ENCODE data around the gene CASQ1.

The CASQ1 gene

GRCh38 chr1:160162931-160163330 lies 27.4 kb upstream of the CASQ1 start:
- no peak overlapping the region for H3K27ac Mint-ChIP-seq
- no peak overlapping the region for H3K4me3 Mint-ChIP-seq
- no peaks in the 10 kb centered on the region for H3K9me3 Mint-ChIP-seq
- H3K4me1 Mint-ChIP-seq = peaks cover 28% of the 10 kb centered on the region
- H3K27me3 Mint-ChIP-seq = no peaks in the 10 kb centered on the region
- ATAC-seq = no peak
- H3K36me3 Mint-ChIP-seq = no peaks in the 10 kb centered on the region

GRCh38 chr1:160163615-160164014 lies 26.8 kb upstream of the CASQ1 start:
- peaks cover 31% of the 10 kb centered on the region for H3K4me1 Mint-ChIP-seq
- H3K27me3 Mint-ChIP-seq = no peaks in the 10 kb centered on the region
- H3K4me3 Mint-ChIP-seq = no peak overlapping the region
- no peaks in the 10 kb centered on the region for H3K9me3 Mint-ChIP-seq
- no peaks in the 10 kb centered on the region for H3K36me3 Mint-ChIP-seq
- H3K27ac Mint-ChIP-seq = no peak overlapping the region
- ATAC-seq = no peak

DNA sequence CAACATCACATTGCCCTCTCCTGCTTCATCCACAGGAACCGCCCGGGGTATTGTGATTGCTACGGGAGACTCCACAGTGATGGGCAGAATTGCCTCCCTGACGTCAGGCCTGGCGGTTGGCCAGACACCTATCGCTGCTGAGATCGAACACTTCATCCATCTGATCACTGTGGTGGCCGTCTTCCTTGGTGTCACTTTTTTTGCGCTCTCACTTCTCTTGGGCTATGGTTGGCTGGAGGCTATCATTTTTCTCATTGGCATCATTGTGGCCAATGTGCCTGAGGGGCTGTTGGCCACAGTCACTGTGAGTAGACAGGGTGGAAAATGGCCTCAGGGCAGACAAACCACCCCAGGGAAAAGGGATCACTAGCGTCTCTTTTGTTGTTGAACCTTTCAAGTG lies 26.3 kb upstream of the CASQ1 start:
- H3K4me3 Mint-ChIP-seq = no peak overlapping the region
- H3K4me1 Mint-ChIP-seq = peaks cover 35% of the 10 kb centered on the region
- no peak overlapping the region for H3K27ac Mint-ChIP-seq
- no peak for ATAC-seq
- no peaks in the 10 kb centered on the region for H3K36me3 Mint-ChIP-seq
- no peaks in the 10 kb centered on the region for H3K27me3 Mint-ChIP-seq
- no peaks in the 10 kb centered on the region for H3K9me3 Mint-ChIP-seq

- Mint-ChIP-seq H3K27ac (no peak overlapping the region), H3K4me3 (no peak overlapping the region), H3K4me1 (peaks cover 46% of the 10 kb centered on the region), H3K36me3 (no peaks in the 10 kb centered on the region), H3K9me3 (no peaks in the 10 kb centered on the region), H3K27me3 (no peaks in the 10 kb centered on the region)
- ATAC-seq = peak; percentile 38
Measured at GRCh38 chr1:160166166-160166868, 24.1 kb upstream of the CASQ1 start.

DNA sequence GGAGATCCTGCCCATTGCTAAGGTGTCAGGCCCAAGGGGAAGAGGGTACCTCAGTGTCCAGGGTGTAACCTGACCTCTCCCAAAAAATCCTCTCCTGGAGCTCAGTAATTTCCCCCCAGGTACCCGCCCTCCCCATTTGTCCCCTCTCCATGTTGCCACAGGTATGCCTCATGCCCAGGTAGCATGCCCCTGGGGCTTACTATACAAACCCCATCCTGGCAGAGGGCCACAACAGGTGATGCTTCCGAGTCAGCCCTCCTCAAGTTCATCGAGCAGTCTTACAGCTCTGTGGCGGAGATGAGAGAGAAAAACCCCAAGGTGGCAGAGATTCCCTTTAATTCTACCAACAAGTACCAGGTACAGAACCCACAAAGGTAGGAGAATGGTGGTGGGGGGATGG lies 23.3 kb upstream of the CASQ1 start:
- no peaks in the 10 kb centered on the region for H3K9me3 Mint-ChIP-seq

GRCh38 chr1:160167580-160167979 lies 22.8 kb upstream of the CASQ1 start:
- H3K27ac Mint-ChIP-seq = no peak overlapping the region
- peaks cover 36% of the 10 kb centered on the region for H3K4me1 Mint-ChIP-seq
- H3K36me3 Mint-ChIP-seq = no peaks in the 10 kb centered on the region
- H3K9me3 Mint-ChIP-seq = no peaks in the 10 kb centered on the region
- H3K4me3 Mint-ChIP-seq = no peak overlapping the region
- peaks cover 12% of the 10 kb centered on the region for H3K27me3 Mint-ChIP-seq
- peak; percentile 44 for ATAC-seq

More for the DNA sequence above, 23.3 kb upstream of the CASQ1 start:
- Mint-ChIP-seq H3K27ac (no peak overlapping the region), H3K4me1 (peaks cover 40% of the 10 kb centered on the region), H3K36me3 (no peaks in the 10 kb centered on the region), H3K27me3 (peaks cover 6% of the 10 kb centered on the region), H3K4me3 (no peak overlapping the region)
- no peak for ATAC-seq

DNA sequence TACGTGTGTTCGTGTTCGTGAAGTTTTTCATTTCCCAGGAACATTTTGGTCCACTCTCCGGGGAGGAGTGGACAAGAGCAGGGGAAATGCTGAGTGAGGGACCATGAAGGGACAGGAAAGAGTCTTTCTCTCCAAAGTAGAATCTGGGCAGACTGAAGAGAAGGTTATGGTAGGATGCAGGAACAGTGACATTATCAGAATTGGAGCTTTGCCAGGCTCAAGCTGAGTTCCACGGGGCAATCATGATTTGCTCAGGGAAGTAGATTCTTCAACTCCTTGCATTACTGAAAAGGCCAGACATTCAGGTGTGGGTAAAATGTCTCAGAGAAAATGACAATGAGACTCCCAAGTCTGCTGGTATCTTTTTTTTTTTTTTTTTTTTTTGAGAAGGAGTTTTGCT lies 22.4 kb upstream of the CASQ1 start:
- H3K9me3 Mint-ChIP-seq = no peaks in the 10 kb centered on the region
- no peaks in the 10 kb centered on the region for H3K36me3 Mint-ChIP-seq
- H3K4me1 Mint-ChIP-seq = peaks cover 36% of the 10 kb centered on the region
- no peak for ATAC-seq
- H3K27me3 Mint-ChIP-seq = peaks cover 16% of the 10 kb centered on the region
- H3K4me3 Mint-ChIP-seq = no peak overlapping the region
- H3K27ac Mint-ChIP-seq = no peak overlapping the region

DNA sequence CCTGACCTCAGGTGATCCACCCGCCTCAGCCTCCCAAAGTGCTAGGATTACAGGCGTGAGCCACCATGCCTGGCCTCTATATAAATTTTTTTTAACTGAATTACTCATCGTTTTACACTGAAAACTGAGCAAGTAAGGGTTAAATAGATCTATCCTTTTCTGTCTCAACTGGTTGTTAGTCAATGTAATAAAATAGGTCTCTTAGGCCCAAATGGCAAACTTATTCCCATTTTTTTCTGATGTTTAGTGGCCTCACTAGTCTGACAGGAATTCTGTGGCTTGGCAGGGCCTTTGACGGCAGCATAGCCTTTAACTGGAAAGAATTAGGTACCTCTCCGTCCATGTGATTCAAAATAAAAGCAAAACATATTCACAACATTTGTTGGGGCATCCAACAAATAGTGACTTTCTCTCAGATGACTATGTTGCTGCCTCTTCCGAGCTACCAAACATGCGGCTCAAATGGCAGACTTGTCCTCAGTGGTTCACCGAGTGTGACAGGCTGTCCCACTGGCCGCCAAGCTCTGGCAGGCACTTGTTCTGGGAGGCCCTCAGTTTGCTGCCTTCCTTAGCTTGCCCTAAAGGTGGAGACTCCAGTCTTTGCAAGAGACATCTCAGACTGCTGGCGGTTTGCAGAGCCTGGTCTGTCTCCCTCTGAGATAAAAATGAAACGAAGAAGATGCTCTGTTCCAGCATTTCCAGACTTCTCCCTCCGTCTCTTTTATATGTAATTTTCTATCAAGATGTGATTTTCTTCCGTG lies 21.6 kb upstream of the CASQ1 start:
- Mint-ChIP-seq H3K4me1 (peaks cover 36% of the 10 kb centered on the region), H3K9me3 (no peaks in the 10 kb centered on the region), H3K4me3 (no peak overlapping the region), H3K36me3 (no peaks in the 10 kb centered on the region), H3K27ac (peak overlapping the region; percentile 83), H3K27me3 (peaks cover 22% of the 10 kb centered on the region)
- no peak for ATAC-seq

GRCh38 chr1:160169553-160170399 lies 20.6 kb upstream of the CASQ1 start:
- Mint-ChIP-seq H3K4me1 (peaks cover 36% of the 10 kb centered on the region), H3K36me3 (no peaks in the 10 kb centered on the region), H3K9me3 (no peaks in the 10 kb centered on the region), H3K27ac (peak overlapping the region; percentile 83), H3K27me3 (peaks cover 31% of the 10 kb centered on the region), H3K4me3 (peak overlapping the region; percentile 13)
- peak; percentile 88 for ATAC-seq

DNA sequence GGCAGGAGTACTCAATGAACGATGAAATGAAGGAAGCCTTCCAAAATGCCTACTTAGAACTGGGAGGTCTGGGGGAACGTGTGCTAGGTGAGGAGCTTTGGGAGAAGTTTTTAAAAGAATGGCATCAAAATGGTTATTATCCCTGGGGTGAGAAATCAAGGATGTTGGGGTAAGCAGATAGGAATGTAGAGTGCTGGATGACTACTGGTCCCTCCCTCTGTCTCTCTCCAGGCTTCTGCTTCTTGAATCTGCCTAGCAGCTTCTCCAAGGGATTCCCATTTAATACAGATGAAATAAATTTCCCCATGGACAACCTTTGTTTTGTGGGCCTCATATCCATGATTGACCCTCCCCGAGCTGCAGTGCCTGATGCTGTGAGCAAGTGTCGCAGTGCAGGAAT lies 19.0 kb upstream of the CASQ1 start:
- H3K27ac Mint-ChIP-seq = peak overlapping the region; percentile 31
- peaks cover 32% of the 10 kb centered on the region for H3K4me1 Mint-ChIP-seq
- no peaks in the 10 kb centered on the region for H3K9me3 Mint-ChIP-seq
- H3K4me3 Mint-ChIP-seq = no peak overlapping the region
- H3K36me3 Mint-ChIP-seq = no peaks in the 10 kb centered on the region
- ATAC-seq = no peak
- H3K27me3 Mint-ChIP-seq = peaks cover 32% of the 10 kb centered on the region

- Mint-ChIP-seq H3K4me1 (peaks cover 27% of the 10 kb centered on the region), H3K27me3 (peaks cover 32% of the 10 kb centered on the region), H3K9me3 (no peaks in the 10 kb centered on the region), H3K27ac (no peak overlapping the region), H3K36me3 (no peaks in the 10 kb centered on the region), H3K4me3 (no peak overlapping the region)
- ATAC-seq = no peak
Measured at GRCh38 chr1:160171980-160172379, 18.4 kb upstream of the CASQ1 start.

DNA sequence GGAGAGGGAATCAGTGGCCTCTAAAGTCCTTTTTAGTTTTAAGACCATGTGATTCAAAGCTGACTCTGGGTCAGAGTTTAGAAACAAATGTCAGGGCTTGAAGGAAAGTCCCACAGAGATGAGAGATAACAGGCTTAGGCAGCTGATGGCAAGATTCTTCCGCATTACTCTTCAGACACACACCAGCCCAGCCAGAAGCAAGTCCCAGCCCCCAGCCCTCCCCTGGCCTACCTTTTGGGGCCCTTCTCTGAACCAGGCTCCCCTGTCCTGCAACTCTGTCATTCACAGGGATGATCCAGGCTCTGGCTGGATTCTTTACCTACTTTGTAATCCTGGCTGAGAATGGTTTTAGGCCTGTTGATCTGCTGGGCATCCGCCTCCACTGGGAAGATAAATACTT lies 13.1 kb upstream of the CASQ1 start:
- ATAC-seq = no peak
- no peaks in the 10 kb centered on the region for H3K36me3 Mint-ChIP-seq
- H3K27ac Mint-ChIP-seq = peak overlapping the region; percentile 1
- peaks cover 45% of the 10 kb centered on the region for H3K27me3 Mint-ChIP-seq
- H3K4me1 Mint-ChIP-seq = no peaks in the 10 kb centered on the region
- no peak overlapping the region for H3K4me3 Mint-ChIP-seq
- no peaks in the 10 kb centered on the region for H3K9me3 Mint-ChIP-seq

GRCh38 chr1:160177667-160178066 lies 12.7 kb upstream of the CASQ1 start:
- Mint-ChIP-seq H3K4me3 (no peak overlapping the region), H3K36me3 (no peaks in the 10 kb centered on the region), H3K27me3 (peaks cover 41% of the 10 kb centered on the region), H3K4me1 (no peaks in the 10 kb centered on the region), H3K27ac (peak overlapping the region; percentile 1), H3K9me3 (no peaks in the 10 kb centered on the region)
- ATAC-seq = no peak

DNA sequence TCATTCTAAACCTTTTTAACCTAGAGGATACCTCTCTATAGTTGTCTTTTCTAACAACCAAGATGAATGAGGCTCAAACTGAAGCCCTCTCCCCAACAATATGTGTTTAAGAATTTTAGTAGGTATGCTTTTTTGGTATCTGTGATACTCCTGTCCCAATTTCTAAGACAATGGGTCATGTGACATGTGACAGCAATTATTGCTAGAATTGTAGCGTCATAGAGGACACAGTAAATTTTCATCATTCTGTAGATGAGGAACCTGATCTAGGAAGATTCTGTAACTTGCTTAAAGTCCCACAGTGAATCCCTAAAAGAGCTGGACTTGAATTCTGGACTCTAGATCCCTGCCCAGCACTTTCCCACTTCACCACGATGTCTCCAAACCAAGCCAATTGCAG lies 11.6 kb upstream of the CASQ1 start:
- no peaks in the 10 kb centered on the region for H3K36me3 Mint-ChIP-seq
- no peak overlapping the region for H3K4me3 Mint-ChIP-seq
- ATAC-seq = no peak
- peaks cover 32% of the 10 kb centered on the region for H3K27me3 Mint-ChIP-seq
- H3K9me3 Mint-ChIP-seq = no peaks in the 10 kb centered on the region
- H3K27ac Mint-ChIP-seq = no peak overlapping the region
- no peaks in the 10 kb centered on the region for H3K4me1 Mint-ChIP-seq

- no peak overlapping the region for H3K27ac Mint-ChIP-seq
- H3K27me3 Mint-ChIP-seq = peaks cover 26% of the 10 kb centered on the region
- H3K9me3 Mint-ChIP-seq = no peaks in the 10 kb centered on the region
- H3K36me3 Mint-ChIP-seq = no peaks in the 10 kb centered on the region
- ATAC-seq = no peak
- no peak overlapping the region for H3K4me3 Mint-ChIP-seq
- H3K4me1 Mint-ChIP-seq = no peaks in the 10 kb centered on the region
Measured at GRCh38 chr1:160179336-160179735, 11.0 kb upstream of the CASQ1 start.
